Measurements from ENCODE around the gene RNF181.

DNA sequence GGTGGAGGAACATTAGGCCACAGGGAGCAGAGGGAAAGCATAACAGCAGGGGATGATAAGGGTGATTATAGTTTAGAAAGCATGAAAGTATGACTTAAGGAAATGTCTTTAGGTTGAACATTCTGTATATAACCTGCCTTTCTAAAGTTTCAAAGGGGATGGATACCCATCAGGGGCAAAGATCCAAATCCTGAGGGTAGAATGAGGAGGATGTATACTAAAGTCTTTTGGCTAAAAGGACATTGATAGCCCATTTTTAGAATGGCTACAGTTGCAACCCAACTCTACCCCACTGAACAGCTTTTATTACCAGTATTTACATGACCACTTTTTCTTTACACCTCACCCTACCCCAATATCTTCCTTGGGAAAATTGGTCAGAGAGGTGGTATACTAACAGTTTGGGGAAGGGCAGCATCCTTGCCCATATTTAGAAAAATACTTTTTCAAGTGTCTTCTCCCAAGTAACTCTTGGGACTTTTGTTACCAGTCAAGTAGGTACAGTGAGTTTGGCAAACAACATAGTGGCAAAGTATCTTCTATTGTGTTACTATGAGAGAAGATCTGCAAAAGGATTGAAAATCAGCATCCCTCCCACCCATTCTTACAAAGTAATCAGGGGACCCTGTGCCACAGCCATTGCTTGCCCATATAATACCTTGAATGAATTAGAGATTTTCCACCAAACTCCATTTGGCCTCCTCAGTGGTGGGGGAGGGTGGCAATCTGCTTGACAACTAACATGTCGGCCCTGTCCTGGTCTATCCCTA lies 48.3 kb upstream of the RNF181 start:
- TF ChIP-seq, protein P1, sequence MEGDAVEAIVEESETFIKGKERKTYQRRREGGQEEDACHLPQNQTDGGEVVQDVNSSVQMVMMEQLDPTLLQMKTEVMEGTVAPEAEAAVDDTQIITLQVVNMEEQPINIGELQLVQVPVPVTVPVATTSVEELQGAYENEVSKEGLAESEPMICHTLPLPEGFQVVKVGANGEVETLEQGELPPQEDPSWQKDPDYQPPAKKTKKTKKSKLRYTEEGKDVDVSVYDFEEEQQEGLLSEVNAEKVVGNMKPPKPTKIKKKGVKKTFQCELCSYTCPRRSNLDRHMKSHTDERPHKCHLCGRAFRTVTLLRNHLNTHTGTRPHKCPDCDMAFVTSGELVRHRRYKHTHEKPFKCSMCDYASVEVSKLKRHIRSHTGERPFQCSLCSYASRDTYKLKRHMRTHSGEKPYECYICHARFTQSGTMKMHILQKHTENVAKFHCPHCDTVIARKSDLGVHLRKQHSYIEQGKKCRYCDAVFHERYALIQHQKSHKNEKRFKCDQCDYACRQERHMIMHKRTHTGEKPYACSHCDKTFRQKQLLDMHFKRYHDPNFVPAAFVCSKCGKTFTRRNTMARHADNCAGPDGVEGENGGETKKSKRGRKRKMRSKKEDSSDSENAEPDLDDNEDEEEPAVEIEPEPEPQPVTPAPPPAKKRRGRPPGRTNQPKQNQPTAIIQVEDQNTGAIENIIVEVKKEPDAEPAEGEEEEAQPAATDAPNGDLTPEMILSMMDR (IDR thresholded peaks at IDR 0.05): no peak
- TF ChIP-seq POLR2AphosphoS5 (IDR thresholded peaks at IDR 0.05): no peak
- no peak for TF ChIP-seq POLR2A (IDR thresholded peaks at IDR 0.05)
